ES-I3 (cell line): ENCODE results near the gene PKD2.

ENCODE experiments used
- H3K36me3 ChIP-seq: 2 replicates; pipeline ENCODE4 v1.6.1; 2013; ENCODE audit warnings: mild to moderate bottlenecking, low read length, control low read depth, moderate library complexity; ENCODE audit not compliant: insufficient read depth
- H3K4me1 ChIP-seq: 2 replicates; pipeline ENCODE4 v1.6.1; 2013; ENCODE audit warnings: mild to moderate bottlenecking, control low read depth, low read length; ENCODE audit not compliant: insufficient read depth
- H3K9ac ChIP-seq: 2 replicates; pipeline ENCODE4 v1.6.1; 2013; ENCODE audit warnings: low read depth, mild to moderate bottlenecking, low read length, moderate library complexity
- H3K9me3 ChIP-seq: 2 replicates; pipeline ENCODE4 v1.6.1; 2013; ENCODE audit warnings: mild to moderate bottlenecking, low read length, moderate library complexity; ENCODE audit not compliant: control insufficient read depth, insufficient read depth

The PKD2 gene

GRCh38 chr4:88054901-88055300, 47.5 kb downstream of the PKD2 start:
- no peaks in the 10 kb centered on the region for H3K4me1 ChIP-seq
- peaks cover 10% of the 10 kb centered on the region for H3K36me3 ChIP-seq

GRCh38 chr4:88058295-88058694, 50.9 kb downstream of the PKD2 start:
- Histone ChIP-seq H3K9me3 (no peaks in the 10 kb centered on the region), H3K36me3 (peaks cover 9% of the 10 kb centered on the region), H3K9ac (no peak overlapping the region), H3K4me1 (no peaks in the 10 kb centered on the region)

More at GRCh38 chr4:88054901-88055300, 47.5 kb downstream of the PKD2 start:
- H3K9me3 ChIP-seq = no peaks in the 10 kb centered on the region
- no peak overlapping the region for H3K9ac ChIP-seq

GRCh38 chr4:88059766-88060165, 52.3 kb downstream of the PKD2 start:
- Histone ChIP-seq H3K9me3 (no peaks in the 10 kb centered on the region), H3K4me1 (no peaks in the 10 kb centered on the region), H3K36me3 (peaks cover 9% of the 10 kb centered on the region), H3K9ac (no peak overlapping the region)

GRCh38 chr4:88060431-88060830, 53.0 kb downstream of the PKD2 start:
- H3K9ac ChIP-seq = no peak overlapping the region
- H3K4me1 ChIP-seq = no peaks in the 10 kb centered on the region
- peaks cover 9% of the 10 kb centered on the region for H3K36me3 ChIP-seq
- H3K9me3 ChIP-seq = no peaks in the 10 kb centered on the region

- Histone ChIP-seq H3K4me1 (no peaks in the 10 kb centered on the region), H3K9ac (no peak overlapping the region), H3K36me3 (peaks cover 16% of the 10 kb centered on the region), H3K9me3 (no peaks in the 10 kb centered on the region)
Measured at GRCh38 chr4:88062311-88062710, 54.9 kb downstream of the PKD2 start.

GRCh38 chr4:88062843-88063242, 55.4 kb downstream of the PKD2 start:
- Histone ChIP-seq H3K36me3 (peaks cover 19% of the 10 kb centered on the region), H3K9me3 (no peaks in the 10 kb centered on the region)

GRCh38 chr4:88063634-88064296, 56.3 kb downstream of the PKD2 start:
- Histone ChIP-seq H3K9ac (no peak overlapping the region), H3K36me3 (peaks cover 21% of the 10 kb centered on the region), H3K4me1 (no peaks in the 10 kb centered on the region), H3K9me3 (no peaks in the 10 kb centered on the region)

More at GRCh38 chr4:88062843-88063242, 55.4 kb downstream of the PKD2 start:
- no peak overlapping the region for H3K9ac ChIP-seq
- H3K4me1 ChIP-seq = no peaks in the 10 kb centered on the region

- H3K36me3 ChIP-seq = peaks cover 21% of the 10 kb centered on the region
- no peaks in the 10 kb centered on the region for H3K9me3 ChIP-seq
- H3K9ac ChIP-seq = no peak overlapping the region
- no peaks in the 10 kb centered on the region for H3K4me1 ChIP-seq
Measured at GRCh38 chr4:88064410-88064809, 57.0 kb downstream of the PKD2 start.

- peaks cover 28% of the 10 kb centered on the region for H3K36me3 ChIP-seq
- H3K9ac ChIP-seq = no peak overlapping the region
- H3K9me3 ChIP-seq = 0 out of 2 replicates have a peak, but pooled peaks cover 5% of the 10 kb centered on the region
- H3K4me1 ChIP-seq = no peaks in the 10 kb centered on the region
Measured at GRCh38 chr4:88070031-88070430, 62.6 kb downstream of the PKD2 start.

- no peak overlapping the region for H3K9ac ChIP-seq
- 0 out of 2 replicates have a peak, but pooled peaks cover 3% of the 10 kb centered on the region for H3K9me3 ChIP-seq
- peaks cover 12% of the 10 kb centered on the region for H3K36me3 ChIP-seq
- peaks cover 11% of the 10 kb centered on the region; the same call in 1 of the 2 replicates for H3K4me1 ChIP-seq
Measured at GRCh38 chr4:88075336-88075735, 67.9 kb downstream of the PKD2 start.

- no peaks in the 10 kb centered on the region for H3K9me3 ChIP-seq
- no peaks in the 10 kb centered on the region for H3K36me3 ChIP-seq
- no peak overlapping the region for H3K9ac ChIP-seq
- peaks cover 11% of the 10 kb centered on the region; the same call in 1 of the 2 replicates for H3K4me1 ChIP-seq
Measured at GRCh38 chr4:88077911-88078524, 70.6 kb downstream of the PKD2 start.

GRCh38 chr4:88078579-88078978, 71.1 kb downstream of the PKD2 start:
- no peak overlapping the region for H3K9ac ChIP-seq
- H3K36me3 ChIP-seq = no peaks in the 10 kb centered on the region
- peaks cover 11% of the 10 kb centered on the region; the same call in 1 of the 2 replicates for H3K4me1 ChIP-seq
- no peaks in the 10 kb centered on the region for H3K9me3 ChIP-seq

GRCh38 chr4:88080626-88081025, 73.2 kb downstream of the PKD2 start:
- Histone ChIP-seq H3K4me1 (peaks cover 11% of the 10 kb centered on the region; the same call in 1 of the 2 replicates), H3K36me3 (no peaks in the 10 kb centered on the region), H3K9ac (no peak overlapping the region), H3K9me3 (no peaks in the 10 kb centered on the region)

GRCh38 chr4:88087004-88087403, 79.6 kb downstream of the PKD2 start:
- Histone ChIP-seq H3K9ac (no peak overlapping the region), H3K4me1 (no peaks in the 10 kb centered on the region), H3K9me3 (no peaks in the 10 kb centered on the region), H3K36me3 (no peaks in the 10 kb centered on the region)

- no peaks in the 10 kb centered on the region for H3K36me3 ChIP-seq
- H3K9me3 ChIP-seq = no peaks in the 10 kb centered on the region
- no peaks in the 10 kb centered on the region for H3K4me1 ChIP-seq
- H3K9ac ChIP-seq = no peak overlapping the region
Measured at GRCh38 chr4:88090898-88091297, 83.5 kb downstream of the PKD2 start.
